ENCODE results near the gene NTM.

The NTM gene

GRCh38 chr11:131349368-131350086 lies 20.9 kb upstream of the NTM start:
- Histone ChIP-seq H3K4me1 (ENCODE audit: insufficient read depth, low read length, severe bottlenecking) (no peaks in the 10 kb centered on the region), H3K9me2 (ENCODE audit: low read depth, low read length) (no peaks in the 10 kb centered on the region), H3K4me2 (ENCODE audit: low read length) (no peak overlapping the region), H2AFZ (ENCODE audit: low read length) (no peak overlapping the region), H3K79me2 (ENCODE audit: insufficient read depth, low read length) (no peaks in the 10 kb centered on the region), H3K9ac (ENCODE audit: low read length) (no peak overlapping the region), H3K27ac (ENCODE audit: low read depth, low read length, poor library complexity, severe bottlenecking) (no peak overlapping the region), H3K4me3 (ENCODE audit: low read depth, low read length, poor library complexity, severe bottlenecking) (no peak overlapping the region), H3F3A (ENCODE audit: insufficient read depth, low read length) (no peaks in the 10 kb centered on the region), H3K27me3 (ENCODE audit: insufficient read depth, low read length) (no peaks in the 10 kb centered on the region), H3K9me3 (ENCODE audit: low read length) (no peaks in the 10 kb centered on the region), H3K36me3 (ENCODE audit: insufficient read depth, low read length) (no peaks in the 10 kb centered on the region), H4K20me1 (ENCODE audit: insufficient read depth, low read length) (no peaks in the 10 kb centered on the region)
- TF ChIP-seq EZH2 (IDR thresholded peaks at IDR 0.05; ENCODE audit: borderline replicate concordance, low read length) (no peak), CTCF (IDR thresholded peaks at IDR 0.05; ENCODE audit: low read length) (no peak)

- H3K9me2 ChIP-seq (ENCODE audit: low read depth, low read length) = no peaks in the 10 kb centered on the region
- H3K9ac ChIP-seq (ENCODE audit: low read length) = no peak overlapping the region
- no peaks in the 10 kb centered on the region for H3K9me3 ChIP-seq (ENCODE audit: low read length)
- no peaks in the 10 kb centered on the region for H3K36me3 ChIP-seq (ENCODE audit: insufficient read depth, low read length)
- no peaks in the 10 kb centered on the region for H3K4me1 ChIP-seq (ENCODE audit: insufficient read depth, low read length, severe bottlenecking)
- H3F3A ChIP-seq (ENCODE audit: insufficient read depth, low read length) = no peaks in the 10 kb centered on the region
- H4K20me1 ChIP-seq (ENCODE audit: insufficient read depth, low read length) = no peaks in the 10 kb centered on the region
- H3K4me2 ChIP-seq (ENCODE audit: low read length) = no peak overlapping the region
- no peak overlapping the region for H2AFZ ChIP-seq (ENCODE audit: low read length)
- no peak overlapping the region for H3K4me3 ChIP-seq (ENCODE audit: low read depth, low read length, poor library complexity, severe bottlenecking)
- no peaks in the 10 kb centered on the region for H3K27me3 ChIP-seq (ENCODE audit: insufficient read depth, low read length)
- H3K79me2 ChIP-seq (ENCODE audit: insufficient read depth, low read length) = no peaks in the 10 kb centered on the region
- TF ChIP-seq CTCF (IDR thresholded peaks at IDR 0.05; ENCODE audit: low read length) (no peak), EZH2 (IDR thresholded peaks at IDR 0.05; ENCODE audit: borderline replicate concordance, low read length) (no peak)
- no peak overlapping the region for H3K27ac ChIP-seq (ENCODE audit: low read depth, low read length, poor library complexity, severe bottlenecking)
Measured at GRCh38 chr11:131350872-131351271, 19.5 kb upstream of the NTM start.

GRCh38 chr11:131351848-131352247 lies 18.6 kb upstream of the NTM start:
- H3F3A ChIP-seq (ENCODE audit: insufficient read depth, low read length) = no peaks in the 10 kb centered on the region

GRCh38 chr11:131353766-131354165 lies 16.6 kb upstream of the NTM start:
- no peak overlapping the region for H3K4me2 ChIP-seq (ENCODE audit: low read length)
- no peaks in the 10 kb centered on the region for H3K9me3 ChIP-seq (ENCODE audit: low read length)
- no peaks in the 10 kb centered on the region for H3K9me2 ChIP-seq (ENCODE audit: low read depth, low read length)
- TF ChIP-seq CTCF (IDR thresholded peaks at IDR 0.05; ENCODE audit: low read length) (no peak), EZH2 (IDR thresholded peaks at IDR 0.05; ENCODE audit: borderline replicate concordance, low read length) (no peak)
- no peaks in the 10 kb centered on the region for H3F3A ChIP-seq (ENCODE audit: insufficient read depth, low read length)
- no peaks in the 10 kb centered on the region for H3K36me3 ChIP-seq (ENCODE audit: insufficient read depth, low read length)
- no peak overlapping the region for H2AFZ ChIP-seq (ENCODE audit: low read length)
- H3K27me3 ChIP-seq (ENCODE audit: insufficient read depth, low read length) = no peaks in the 10 kb centered on the region
- no peaks in the 10 kb centered on the region for H3K4me1 ChIP-seq (ENCODE audit: insufficient read depth, low read length, severe bottlenecking)
- no peak overlapping the region for H3K27ac ChIP-seq (ENCODE audit: low read depth, low read length, poor library complexity, severe bottlenecking)
- no peaks in the 10 kb centered on the region for H4K20me1 ChIP-seq (ENCODE audit: insufficient read depth, low read length)
- no peaks in the 10 kb centered on the region for H3K79me2 ChIP-seq (ENCODE audit: insufficient read depth, low read length)
- H3K9ac ChIP-seq (ENCODE audit: low read length) = no peak overlapping the region
- no peak overlapping the region for H3K4me3 ChIP-seq (ENCODE audit: low read depth, low read length, poor library complexity, severe bottlenecking)

More at GRCh38 chr11:131351848-131352247, 18.6 kb upstream of the NTM start:
- Histone ChIP-seq H2AFZ (ENCODE audit: low read length) (no peak overlapping the region), H3K36me3 (ENCODE audit: insufficient read depth, low read length) (no peaks in the 10 kb centered on the region), H3K9me2 (ENCODE audit: low read depth, low read length) (no peaks in the 10 kb centered on the region), H3K9me3 (ENCODE audit: low read length) (no peaks in the 10 kb centered on the region), H3K4me2 (ENCODE audit: low read length) (no peak overlapping the region), H3K4me1 (ENCODE audit: insufficient read depth, low read length, severe bottlenecking) (no peaks in the 10 kb centered on the region), H3K9ac (ENCODE audit: low read length) (no peak overlapping the region), H3K4me3 (ENCODE audit: low read depth, low read length, poor library complexity, severe bottlenecking) (no peak overlapping the region), H4K20me1 (ENCODE audit: insufficient read depth, low read length) (no peaks in the 10 kb centered on the region), H3K27me3 (ENCODE audit: insufficient read depth, low read length) (no peaks in the 10 kb centered on the region), H3K27ac (ENCODE audit: low read depth, low read length, poor library complexity, severe bottlenecking) (no peak overlapping the region), H3K79me2 (ENCODE audit: insufficient read depth, low read length) (no peaks in the 10 kb centered on the region)
- TF ChIP-seq EZH2 (IDR thresholded peaks at IDR 0.05; ENCODE audit: borderline replicate concordance, low read length) = no peak

All from OCI-LY1 (cell line).